Measurements from ENCODE around the gene RLBP1.

Gene RLBP1

GRCh38 chr15:89227425-89227824, 6.0 kb upstream of the RLBP1 start:
- Histone ChIP-seq H3K4me3 (ENCODE audit: severe bottlenecking) (no peak overlapping the region), H3K36me3 (ENCODE audit: low read depth) (no peaks in the 10 kb centered on the region), H3K4me1 (ENCODE audit: insufficient read depth, poor library complexity, severe bottlenecking) (no peaks in the 10 kb centered on the region), H3K27ac (ENCODE audit: poor library complexity, severe bottlenecking) (no peak overlapping the region), H3K9me3 (ENCODE audit: severe bottlenecking) (no peaks in the 10 kb centered on the region), H3K27me3 (ENCODE audit: insufficient read depth, poor library complexity, severe bottlenecking) (no peaks in the 10 kb centered on the region)
- TF ChIP-seq, protein P1, sequence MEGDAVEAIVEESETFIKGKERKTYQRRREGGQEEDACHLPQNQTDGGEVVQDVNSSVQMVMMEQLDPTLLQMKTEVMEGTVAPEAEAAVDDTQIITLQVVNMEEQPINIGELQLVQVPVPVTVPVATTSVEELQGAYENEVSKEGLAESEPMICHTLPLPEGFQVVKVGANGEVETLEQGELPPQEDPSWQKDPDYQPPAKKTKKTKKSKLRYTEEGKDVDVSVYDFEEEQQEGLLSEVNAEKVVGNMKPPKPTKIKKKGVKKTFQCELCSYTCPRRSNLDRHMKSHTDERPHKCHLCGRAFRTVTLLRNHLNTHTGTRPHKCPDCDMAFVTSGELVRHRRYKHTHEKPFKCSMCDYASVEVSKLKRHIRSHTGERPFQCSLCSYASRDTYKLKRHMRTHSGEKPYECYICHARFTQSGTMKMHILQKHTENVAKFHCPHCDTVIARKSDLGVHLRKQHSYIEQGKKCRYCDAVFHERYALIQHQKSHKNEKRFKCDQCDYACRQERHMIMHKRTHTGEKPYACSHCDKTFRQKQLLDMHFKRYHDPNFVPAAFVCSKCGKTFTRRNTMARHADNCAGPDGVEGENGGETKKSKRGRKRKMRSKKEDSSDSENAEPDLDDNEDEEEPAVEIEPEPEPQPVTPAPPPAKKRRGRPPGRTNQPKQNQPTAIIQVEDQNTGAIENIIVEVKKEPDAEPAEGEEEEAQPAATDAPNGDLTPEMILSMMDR (IDR thresholded peaks at IDR 0.05; ENCODE audit: poor library complexity, severe bottlenecking): no peak
- DNase-seq (ENCODE audit: low spot score): no peak
- ATAC-seq (ENCODE audit: low read depth): no peak

DNA sequence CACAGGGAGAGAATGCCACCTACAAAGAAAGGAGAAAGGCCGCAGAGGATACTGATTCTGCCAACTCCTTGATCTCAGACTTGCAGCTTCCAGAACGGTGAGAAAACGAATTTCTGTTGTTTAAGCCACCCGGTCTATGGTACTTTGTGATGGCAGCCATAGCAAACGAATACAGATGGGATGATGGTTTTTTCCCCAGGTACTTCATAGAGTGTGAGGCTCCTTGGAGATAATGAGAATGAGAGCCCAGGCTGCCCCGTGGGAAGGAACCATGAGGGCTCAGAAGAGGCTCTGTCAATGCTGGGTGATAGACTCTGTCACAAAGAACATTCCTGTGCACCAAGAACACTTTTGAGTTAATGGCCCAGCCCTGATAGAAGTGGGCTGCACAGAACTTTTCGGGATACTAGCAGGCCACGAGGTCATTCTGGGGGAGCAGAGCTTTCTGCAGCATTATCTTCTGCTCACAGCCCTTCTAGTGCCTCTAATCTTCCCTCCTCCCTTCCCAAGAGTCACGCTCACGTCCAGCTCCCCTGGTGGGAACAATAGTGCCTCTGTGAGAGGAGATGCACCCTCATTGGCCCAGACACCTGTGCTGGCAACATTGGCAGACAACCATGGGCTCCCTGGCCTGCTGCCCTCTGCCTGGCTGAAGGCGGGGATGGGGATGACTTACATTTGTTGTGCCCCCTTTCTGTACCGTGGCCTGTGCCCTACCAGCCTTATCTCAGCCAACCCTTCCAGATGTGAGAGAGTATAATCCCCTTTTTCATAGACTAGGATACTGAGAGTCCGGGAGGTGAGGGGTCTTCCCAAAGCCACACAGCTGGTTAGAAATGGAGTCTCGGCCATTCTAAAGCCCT, 5.2 kb upstream of the RLBP1 start:
- DNase-seq (ENCODE audit: low spot score) (no peak), ATAC-seq (ENCODE audit: low read depth) (no peak)
- Histone ChIP-seq H3K27me3 (ENCODE audit: insufficient read depth, poor library complexity, severe bottlenecking) (no peaks in the 10 kb centered on the region), H3K36me3 (ENCODE audit: low read depth) (no peaks in the 10 kb centered on the region), H3K9me3 (ENCODE audit: severe bottlenecking) (no peaks in the 10 kb centered on the region), H3K4me1 (ENCODE audit: insufficient read depth, poor library complexity, severe bottlenecking) (peaks cover under 1% of the 10 kb centered on the region), H3K27ac (ENCODE audit: poor library complexity, severe bottlenecking) (no peak overlapping the region), H3K4me3 (ENCODE audit: severe bottlenecking) (no peak overlapping the region)
- TF ChIP-seq, protein P1 (IDR thresholded peaks at IDR 0.05; ENCODE audit: poor library complexity, severe bottlenecking): no peak

DNA sequence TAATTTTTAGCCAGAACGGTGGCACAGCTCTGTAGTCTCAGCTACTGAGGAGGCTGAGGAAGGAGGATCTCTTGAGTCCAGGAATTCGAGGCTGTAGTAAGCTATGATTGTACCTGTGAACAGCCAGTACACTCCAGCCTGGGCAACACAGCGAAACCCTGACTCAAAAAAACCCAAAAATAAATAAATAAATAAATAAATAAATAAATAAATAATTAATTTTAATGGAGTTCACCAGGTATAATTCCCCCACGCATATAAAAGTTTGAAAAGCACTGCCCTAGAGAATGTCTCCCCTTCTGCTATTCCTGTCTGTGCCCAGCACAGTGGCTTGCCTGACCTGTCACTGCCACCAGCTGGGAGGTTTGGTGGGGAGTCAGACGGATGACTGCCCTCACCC, 4.2 kb upstream of the RLBP1 start:
- H3K27ac ChIP-seq (ENCODE audit: poor library complexity, severe bottlenecking): no peak overlapping the region
- H3K36me3 ChIP-seq (ENCODE audit: low read depth): no peaks in the 10 kb centered on the region
- DNase-seq (ENCODE audit: low spot score) (no peak), ATAC-seq (ENCODE audit: low read depth) (no peak)
- H3K27me3 ChIP-seq (ENCODE audit: insufficient read depth, poor library complexity, severe bottlenecking): no peaks in the 10 kb centered on the region
- H3K9me3 ChIP-seq (ENCODE audit: severe bottlenecking): no peaks in the 10 kb centered on the region
- peaks cover 4% of the 10 kb centered on the region for H3K4me1 ChIP-seq (ENCODE audit: insufficient read depth, poor library complexity, severe bottlenecking)
- no peak overlapping the region for H3K4me3 ChIP-seq (ENCODE audit: severe bottlenecking)
- TF ChIP-seq, protein P1 (IDR thresholded peaks at IDR 0.05; ENCODE audit: poor library complexity, severe bottlenecking): no peak

DNA sequence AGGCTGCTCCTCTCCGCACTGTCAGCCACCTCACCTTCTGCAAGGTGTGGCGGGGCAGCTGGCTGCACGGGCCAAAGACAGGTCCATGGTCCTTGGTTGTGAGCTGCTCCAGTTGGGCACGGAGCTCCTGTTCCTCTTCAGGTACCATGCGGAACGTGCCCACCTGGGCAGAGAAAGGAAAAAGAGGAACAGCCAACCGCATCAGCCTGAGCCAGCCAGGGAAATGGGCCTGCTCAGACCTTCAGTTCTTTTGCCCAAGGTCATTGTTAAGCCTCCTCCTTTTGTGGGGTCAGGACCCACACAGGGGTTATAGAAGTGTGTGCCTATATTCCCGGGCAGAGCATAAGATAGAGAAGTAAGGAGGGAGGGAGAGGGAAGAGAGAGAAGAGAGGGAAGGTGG, 2.8 kb downstream of the RLBP1 start:
- Histone ChIP-seq H3K4me1 (ENCODE audit: insufficient read depth, poor library complexity, severe bottlenecking) (peaks cover 4% of the 10 kb centered on the region), H3K27me3 (ENCODE audit: insufficient read depth, poor library complexity, severe bottlenecking) (no peaks in the 10 kb centered on the region), H3K4me3 (ENCODE audit: severe bottlenecking) (no peak overlapping the region), H3K9me3 (ENCODE audit: severe bottlenecking) (no peaks in the 10 kb centered on the region), H3K27ac (ENCODE audit: poor library complexity, severe bottlenecking) (no peak overlapping the region), H3K36me3 (ENCODE audit: low read depth) (no peaks in the 10 kb centered on the region)
- TF ChIP-seq, protein P1 (IDR thresholded peaks at IDR 0.05; ENCODE audit: poor library complexity, severe bottlenecking): no peak
- no peak for ATAC-seq (ENCODE audit: low read depth)
- DNase-seq (ENCODE audit: low spot score): no peak
